ENCODE results near the gene GP1BB. TPM values are rescaled to one million over a fixed set of nuclear protein-coding genes. Genes with fewer than 3 reads are reported as not detected.

Gene GP1BB
- total and polyA plus RNA-seq, 10 of the 15 experiments (the other 5 are each of a cell fraction or from before 2014, with no cell fraction given), result 0.05 to 0.28 (median 0.28) TPM; not detected in 7

DNA sequence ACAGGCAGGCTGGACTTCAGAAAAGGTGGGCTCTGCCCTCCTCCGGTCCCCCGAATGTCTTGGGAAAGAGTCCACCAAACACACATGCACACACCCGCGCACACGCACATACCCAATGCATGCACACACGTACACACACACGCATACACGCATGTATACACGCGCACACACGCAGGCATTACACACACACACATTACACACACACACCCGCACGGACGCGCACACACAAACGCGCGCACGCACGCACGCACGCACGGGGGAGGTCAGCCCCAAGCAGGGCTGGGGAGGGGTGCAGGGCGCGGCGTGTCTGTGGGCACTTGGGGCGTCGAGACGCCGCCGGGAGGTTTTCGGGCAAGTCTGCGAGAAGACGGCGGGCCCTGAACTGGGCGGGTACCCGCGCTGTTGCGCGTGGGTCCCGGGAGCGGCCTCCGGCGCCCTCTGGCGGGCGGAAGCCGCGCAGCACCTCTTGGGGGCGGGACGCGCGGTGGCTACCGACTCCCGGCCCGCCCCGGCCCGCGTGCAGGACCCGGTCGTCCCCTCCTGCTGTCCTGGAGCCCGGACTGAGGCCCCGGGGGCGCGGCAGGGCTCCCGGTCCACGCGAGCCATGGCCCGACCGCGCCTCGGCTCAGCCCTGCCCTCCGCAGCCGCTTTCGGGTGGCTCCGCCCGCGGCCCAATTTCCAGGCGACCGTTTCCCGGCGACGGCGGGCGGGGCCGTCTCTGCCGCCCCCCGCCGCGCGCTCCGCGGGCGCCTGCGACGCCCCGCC, 5.5 kb upstream of the GP1BB start (continued):
- TF ChIP-seq ZBTB33 (IDR thresholded peaks at IDR 0.05) (0 out of 2 replicates have a peak, but pooled peaks have one; percentile 30), FOXM1 (IDR thresholded peaks at IDR 0.05; ENCODE audit: low read depth, low read length) (no peak), TARDBP (IDR thresholded peaks at IDR 0.05; ENCODE audit: borderline replicate concordance) (no peak), ZNF384 (IDR thresholded peaks at IDR 0.05; ENCODE audit: borderline replicate concordance, low read depth, low read length) (no peak), RUNX3 (IDR thresholded peaks at IDR 0.05; ENCODE audit: low read length) (no peak), SKIL (IDR thresholded peaks at IDR 0.05; ENCODE audit: low read depth, poor library complexity, severe bottlenecking) (no peak), EZH2 (IDR thresholded peaks at IDR 0.05; ENCODE audit: borderline replicate concordance, control insufficient read depth, low read depth, low read length) (no peak), RAD21 (IDR thresholded peaks at IDR 0.05; ENCODE audit: insufficient read depth, low read depth, low read length) (peak; percentile 50), CTCF (IDR thresholded peaks at IDR 0.05 in 2 of 3, conservative IDR thresholded peaks at IDR 0.05 in 1 of 3; ENCODE audit: control insufficient read depth in 2 of 3, extremely low read depth in 1 of 3, insufficient read depth in 1 of 3, low read depth in 3 of 3, low read length in 3 of 3) (peak; percentile 67 to 90 (median 89)), BHLHE40 (IDR thresholded peaks at IDR 0.05; ENCODE audit: borderline replicate concordance in 1 of 2, low read depth in 2 of 2, low read length in 1 of 2) (peak; percentile 50 to 75), EGR1 (IDR thresholded peaks at IDR 0.05; ENCODE audit: borderline replicate concordance in 1 of 2, low read depth in 2 of 2, low read length in 2 of 2) (peak in 1 of 2 experiments; percentile 40; a peak in 1 of 3 replicates), CREM (IDR thresholded peaks at IDR 0.05; ENCODE audit: low read depth) (no peak), BMI1 (IDR thresholded peaks at IDR 0.05; ENCODE audit: borderline replicate concordance) (no peak), NFYA (IDR thresholded peaks at IDR 0.05; ENCODE audit: borderline replicate concordance, low read depth, low read length) (no peak)
- TF ChIP-seq, protein P1, sequence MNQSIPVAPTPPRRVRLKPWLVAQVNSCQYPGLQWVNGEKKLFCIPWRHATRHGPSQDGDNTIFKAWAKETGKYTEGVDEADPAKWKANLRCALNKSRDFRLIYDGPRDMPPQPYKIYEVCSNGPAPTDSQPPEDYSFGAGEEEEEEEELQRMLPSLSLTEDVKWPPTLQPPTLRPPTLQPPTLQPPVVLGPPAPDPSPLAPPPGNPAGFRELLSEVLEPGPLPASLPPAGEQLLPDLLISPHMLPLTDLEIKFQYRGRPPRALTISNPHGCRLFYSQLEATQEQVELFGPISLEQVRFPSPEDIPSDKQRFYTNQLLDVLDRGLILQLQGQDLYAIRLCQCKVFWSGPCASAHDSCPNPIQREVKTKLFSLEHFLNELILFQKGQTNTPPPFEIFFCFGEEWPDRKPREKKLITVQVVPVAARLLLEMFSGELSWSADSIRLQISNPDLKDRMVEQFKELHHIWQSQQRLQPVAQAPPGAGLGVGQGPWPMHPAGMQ (IDR thresholded peaks at IDR 0.05; ENCODE audit: borderline replicate concordance), result no peak
- TF ChIP-seq, protein P2, sequence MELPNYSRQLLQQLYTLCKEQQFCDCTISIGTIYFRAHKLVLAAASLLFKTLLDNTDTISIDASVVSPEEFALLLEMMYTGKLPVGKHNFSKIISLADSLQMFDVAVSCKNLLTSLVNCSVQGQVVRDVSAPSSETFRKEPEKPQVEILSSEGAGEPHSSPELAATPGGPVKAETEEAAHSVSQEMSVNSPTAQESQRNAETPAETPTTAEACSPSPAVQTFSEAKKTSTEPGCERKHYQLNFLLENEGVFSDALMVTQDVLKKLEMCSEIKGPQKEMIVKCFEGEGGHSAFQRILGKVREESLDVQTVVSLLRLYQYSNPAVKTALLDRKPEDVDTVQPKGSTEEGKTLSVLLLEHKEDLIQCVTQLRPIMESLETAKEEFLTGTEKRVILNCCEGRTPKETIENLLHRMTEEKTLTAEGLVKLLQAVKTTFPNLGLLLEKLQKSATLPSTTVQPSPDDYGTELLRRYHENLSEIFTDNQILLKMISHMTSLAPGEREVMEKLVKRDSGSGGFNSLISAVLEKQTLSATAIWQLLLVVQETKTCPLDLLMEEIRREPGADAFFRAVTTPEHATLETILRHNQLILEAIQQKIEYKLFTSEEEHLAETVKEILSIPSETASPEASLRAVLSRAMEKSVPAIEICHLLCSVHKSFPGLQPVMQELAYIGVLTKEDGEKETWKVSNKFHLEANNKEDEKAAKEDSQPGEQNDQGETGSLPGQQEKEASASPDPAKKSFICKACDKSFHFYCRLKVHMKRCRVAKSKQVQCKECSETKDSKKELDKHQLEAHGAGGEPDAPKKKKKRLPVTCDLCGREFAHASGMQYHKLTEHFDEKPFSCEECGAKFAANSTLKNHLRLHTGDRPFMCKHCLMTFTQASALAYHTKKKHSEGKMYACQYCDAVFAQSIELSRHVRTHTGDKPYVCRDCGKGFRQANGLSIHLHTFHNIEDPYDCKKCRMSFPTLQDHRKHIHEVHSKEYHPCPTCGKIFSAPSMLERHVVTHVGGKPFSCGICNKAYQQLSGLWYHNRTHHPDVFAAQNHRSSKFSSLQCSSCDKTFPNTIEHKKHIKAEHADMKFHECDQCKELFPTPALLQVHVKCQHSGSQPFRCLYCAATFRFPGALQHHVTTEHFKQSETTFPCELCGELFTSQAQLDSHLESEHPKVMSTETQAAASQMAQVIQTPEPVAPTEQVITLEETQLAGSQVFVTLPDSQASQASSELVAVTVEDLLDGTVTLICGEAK (IDR thresholded peaks at IDR 0.05; ENCODE audit: borderline replicate concordance), result no peak
